HG03378 (cell line): ENCODE results near the gene MN1.

Experiments
- ATAC-seq: cut with Tn5 transposase; IDR thresholded peaks from one replicate; pipeline ENCODE4 v1.9.1; 2021; ENCODE audit warnings: mild to moderate bottlenecking, moderate library complexity; ENCODE audit not compliant: unreplicated experiment

MN1 gene

GRCh38 chr22:27786291-27786932 is 15.1 kb downstream of the MN1 start:
- ATAC-seq = no peak

- no peak for ATAC-seq
Measured at GRCh38 chr22:27785831-27786230, 15.7 kb downstream of the MN1 start.

- no peak for ATAC-seq
Measured at GRCh38 chr22:27784120-27784475, 17.5 kb downstream of the MN1 start.

GRCh38 chr22:27783436-27784119 is 18.0 kb downstream of the MN1 start:
- no peak for ATAC-seq

GRCh38 chr22:27782088-27782487 is 19.5 kb downstream of the MN1 start:
- no peak for ATAC-seq

GRCh38 chr22:27780161-27780575 is 21.4 kb downstream of the MN1 start:
- ATAC-seq = no peak

- no peak for ATAC-seq
Measured at GRCh38 chr22:27779643-27780042, 21.9 kb downstream of the MN1 start.

GRCh38 chr22:27778294-27779090 is 23.1 kb downstream of the MN1 start:
- no peak for ATAC-seq

- no peak for ATAC-seq
Measured at GRCh38 chr22:27777128-27777527, 24.4 kb downstream of the MN1 start.

GRCh38 chr22:27776650-27776958 is 25.0 kb downstream of the MN1 start:
- ATAC-seq = no peak

GRCh38 chr22:27775758-27776649 is 25.6 kb downstream of the MN1 start:
- no peak for ATAC-seq

- ATAC-seq = no peak
Measured at GRCh38 chr22:27775087-27775698, 26.4 kb downstream of the MN1 start.

GRCh38 chr22:27774200-27774599 is 27.4 kb downstream of the MN1 start:
- ATAC-seq = no peak

GRCh38 chr22:27772984-27773498 is 28.5 kb downstream of the MN1 start:
- no peak for ATAC-seq

GRCh38 chr22:27772081-27772983 is 29.2 kb downstream of the MN1 start:
- no peak for ATAC-seq

GRCh38 chr22:27771637-27772036 is 29.9 kb downstream of the MN1 start:
- ATAC-seq = no peak

GRCh38 chr22:27769012-27769411 is 32.5 kb downstream of the MN1 start:
- no peak for ATAC-seq

- no peak for ATAC-seq
Measured at GRCh38 chr22:27768027-27768653, 33.4 kb downstream of the MN1 start.

GRCh38 chr22:27766679-27767078 is 34.9 kb downstream of the MN1 start:
- no peak for ATAC-seq
